GM23248 (cell line): Measurements from ENCODE around the gene ZFYVE26.

ENCODE experiments used
- EZH2 ChIP-seq: fragments of 200-600 bp; sonication (generic); IDR thresholded peaks from 2 replicates; pipeline ENCODE4 v1.6.1; 2018; ENCODE audit warnings: antibody characterized with exemption, mild to moderate bottlenecking; ENCODE audit not compliant: insufficient read depth, poor library complexity, severe bottlenecking
- EZH2phosphoT487 ChIP-seq: fragments of 200-600 bp; sonication (generic); IDR thresholded peaks from 2 replicates; pipeline ENCODE4 v1.6.1; 2018; ENCODE audit warnings: antibody characterized with exemption, moderate library complexity, mild to moderate bottlenecking, low read depth; ENCODE audit not compliant: insufficient read depth

- no peak for TF ChIP-seq EZH2
- TF ChIP-seq EZH2phosphoT487 = no peak
These were observed 20.7 kb upstream of the ZFYVE26 start for GRCh38 chr14:67837011-67837624.
